ENCODE results near the gene CDC42BPB.
A peak's percentile ranks its signal among the peaks of the same experiment; 100 is the strongest.

CDC42BPB gene, protein sequence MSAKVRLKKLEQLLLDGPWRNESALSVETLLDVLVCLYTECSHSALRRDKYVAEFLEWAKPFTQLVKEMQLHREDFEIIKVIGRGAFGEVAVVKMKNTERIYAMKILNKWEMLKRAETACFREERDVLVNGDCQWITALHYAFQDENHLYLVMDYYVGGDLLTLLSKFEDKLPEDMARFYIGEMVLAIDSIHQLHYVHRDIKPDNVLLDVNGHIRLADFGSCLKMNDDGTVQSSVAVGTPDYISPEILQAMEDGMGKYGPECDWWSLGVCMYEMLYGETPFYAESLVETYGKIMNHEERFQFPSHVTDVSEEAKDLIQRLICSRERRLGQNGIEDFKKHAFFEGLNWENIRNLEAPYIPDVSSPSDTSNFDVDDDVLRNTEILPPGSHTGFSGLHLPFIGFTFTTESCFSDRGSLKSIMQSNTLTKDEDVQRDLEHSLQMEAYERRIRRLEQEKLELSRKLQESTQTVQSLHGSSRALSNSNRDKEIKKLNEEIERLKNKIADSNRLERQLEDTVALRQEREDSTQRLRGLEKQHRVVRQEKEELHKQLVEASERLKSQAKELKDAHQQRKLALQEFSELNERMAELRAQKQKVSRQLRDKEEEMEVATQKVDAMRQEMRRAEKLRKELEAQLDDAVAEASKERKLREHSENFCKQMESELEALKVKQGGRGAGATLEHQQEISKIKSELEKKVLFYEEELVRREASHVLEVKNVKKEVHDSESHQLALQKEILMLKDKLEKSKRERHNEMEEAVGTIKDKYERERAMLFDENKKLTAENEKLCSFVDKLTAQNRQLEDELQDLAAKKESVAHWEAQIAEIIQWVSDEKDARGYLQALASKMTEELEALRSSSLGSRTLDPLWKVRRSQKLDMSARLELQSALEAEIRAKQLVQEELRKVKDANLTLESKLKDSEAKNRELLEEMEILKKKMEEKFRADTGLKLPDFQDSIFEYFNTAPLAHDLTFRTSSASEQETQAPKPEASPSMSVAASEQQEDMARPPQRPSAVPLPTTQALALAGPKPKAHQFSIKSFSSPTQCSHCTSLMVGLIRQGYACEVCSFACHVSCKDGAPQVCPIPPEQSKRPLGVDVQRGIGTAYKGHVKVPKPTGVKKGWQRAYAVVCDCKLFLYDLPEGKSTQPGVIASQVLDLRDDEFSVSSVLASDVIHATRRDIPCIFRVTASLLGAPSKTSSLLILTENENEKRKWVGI (N-terminal part only)

DNA sequence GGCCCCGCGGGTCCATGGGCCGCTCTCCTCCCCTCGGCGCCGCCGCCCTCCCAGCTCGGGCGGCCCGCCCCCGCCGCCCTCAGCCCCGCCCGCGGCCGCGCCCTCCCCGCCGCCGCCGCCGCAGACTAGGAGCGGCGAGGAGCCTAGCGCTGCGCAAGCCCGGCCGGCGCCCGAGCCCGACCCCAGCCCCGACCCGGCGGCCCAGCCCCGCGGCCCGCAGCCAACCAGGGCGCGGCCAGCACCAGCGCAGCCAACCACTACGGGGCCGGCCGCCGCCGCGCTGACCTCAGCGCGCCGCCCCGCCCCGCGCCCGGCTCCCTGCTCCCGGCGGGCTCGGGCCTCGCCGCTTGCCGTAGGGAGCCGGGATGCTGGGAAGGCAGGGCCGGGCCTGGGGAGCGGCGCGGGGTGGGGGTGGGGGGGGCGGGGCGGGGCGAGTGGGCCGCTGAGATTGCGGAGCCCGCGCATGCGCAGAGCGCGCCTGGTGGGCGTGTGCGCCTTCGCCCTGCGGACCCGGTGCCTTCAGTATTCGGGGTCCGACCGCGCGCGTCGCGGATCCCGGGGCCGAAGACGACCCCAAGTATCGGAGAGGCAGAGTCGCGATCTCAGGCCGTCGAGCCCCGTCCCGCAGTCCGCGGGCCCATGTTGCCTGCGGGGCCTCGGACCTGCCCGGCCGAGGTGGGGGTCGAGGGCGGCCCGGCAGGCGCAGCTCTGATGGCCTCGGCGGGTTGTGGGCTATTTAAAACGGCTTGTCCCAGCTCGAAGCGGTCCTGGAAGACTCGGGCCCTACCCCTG, at the start of gene CDC42BPB:
CDC42BPB (minus strand) TSS at position 178 of the 792 bp plus-strand sequence. CDS start 376 bp downstream, outside the sequence.
- peak; percentile 93 for DNase-seq

DNA sequence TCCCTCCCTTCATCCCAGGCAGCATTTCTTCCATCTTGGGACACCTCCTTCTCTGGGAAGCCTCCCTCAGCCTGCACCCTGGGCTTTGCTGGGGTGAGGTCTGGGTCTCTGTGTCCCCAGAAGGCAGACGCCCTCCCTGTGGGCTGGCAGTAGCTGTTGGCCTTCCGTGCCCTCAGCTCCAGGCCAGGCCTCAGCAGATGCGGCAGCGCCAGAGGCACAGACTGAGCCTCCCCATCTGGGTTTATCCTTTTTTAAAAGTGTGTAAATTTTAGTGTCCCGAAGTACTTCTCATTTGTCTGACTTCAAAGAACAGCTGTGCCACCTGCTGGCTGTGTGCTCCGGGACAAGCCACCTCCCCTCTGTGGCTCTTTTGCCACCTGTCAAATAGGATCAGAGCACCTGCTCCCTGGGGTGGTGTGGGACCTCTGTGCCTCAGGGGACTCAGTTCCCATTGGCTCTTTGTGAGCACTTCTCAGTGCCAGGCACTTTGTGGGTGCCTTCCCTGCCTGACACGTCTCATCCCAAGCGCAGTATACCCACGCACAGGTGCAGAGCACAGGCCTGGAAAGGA, 48.3 kb upstream of the CDC42BPB start:
- DNase-seq, result peak; percentile 34

DNA sequence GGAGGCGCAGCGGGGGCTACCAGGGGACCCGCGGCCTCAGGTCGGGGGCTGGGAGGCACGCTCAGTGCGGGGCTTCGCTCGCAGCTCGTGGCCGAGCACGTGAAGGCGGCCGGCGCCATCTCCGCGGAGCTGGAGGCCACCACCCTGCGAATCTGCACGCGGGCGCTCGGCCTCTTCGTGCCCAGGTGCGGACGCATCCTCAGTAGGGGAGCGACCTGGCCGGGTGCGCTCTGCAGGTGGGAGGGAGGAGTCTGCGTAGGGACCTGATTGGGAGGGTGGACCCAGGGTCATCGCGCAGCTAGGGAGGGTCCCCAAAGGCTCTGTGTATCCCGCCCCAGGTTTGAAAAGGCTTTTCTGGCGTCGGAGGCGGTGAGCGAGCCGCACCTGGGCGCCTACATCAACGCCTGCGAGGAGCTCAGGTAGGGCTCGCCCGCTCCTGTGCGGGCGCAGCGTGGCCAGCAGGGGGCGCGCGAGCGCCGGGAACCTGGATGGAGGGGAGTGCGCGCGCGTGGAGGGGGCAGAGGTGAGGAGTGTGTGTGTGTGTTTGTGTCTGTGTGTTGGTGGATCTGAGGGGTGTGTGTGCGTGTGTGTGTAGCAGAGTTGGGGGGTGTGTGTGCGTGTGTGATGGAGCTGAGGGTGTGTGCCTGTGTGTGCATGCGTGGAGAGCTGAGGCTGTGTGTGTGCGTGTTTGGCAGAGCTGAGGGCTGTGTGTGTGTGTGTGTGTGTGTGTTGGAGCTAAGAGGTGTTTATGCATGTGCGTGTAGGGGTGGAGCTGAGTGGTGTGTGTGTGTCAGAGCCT, 47.5 kb upstream of the CDC42BPB start:
- peak; percentile 82 for DNase-seq

DNA sequence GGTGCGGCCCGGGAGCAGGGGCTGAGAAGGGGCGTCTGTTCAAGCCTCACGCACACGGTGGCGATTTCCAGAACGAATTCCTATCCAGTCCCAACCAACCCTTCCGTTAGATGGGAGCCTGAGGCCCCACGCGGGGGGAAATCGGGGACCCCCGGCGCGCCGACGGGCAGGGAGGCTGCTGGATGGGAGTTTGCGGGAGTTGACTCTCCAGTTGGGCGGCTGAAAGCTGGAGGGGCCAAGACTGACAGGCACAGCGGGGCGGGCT, 47.0 kb upstream of the CDC42BPB start:
- no peak for DNase-seq

DNA sequence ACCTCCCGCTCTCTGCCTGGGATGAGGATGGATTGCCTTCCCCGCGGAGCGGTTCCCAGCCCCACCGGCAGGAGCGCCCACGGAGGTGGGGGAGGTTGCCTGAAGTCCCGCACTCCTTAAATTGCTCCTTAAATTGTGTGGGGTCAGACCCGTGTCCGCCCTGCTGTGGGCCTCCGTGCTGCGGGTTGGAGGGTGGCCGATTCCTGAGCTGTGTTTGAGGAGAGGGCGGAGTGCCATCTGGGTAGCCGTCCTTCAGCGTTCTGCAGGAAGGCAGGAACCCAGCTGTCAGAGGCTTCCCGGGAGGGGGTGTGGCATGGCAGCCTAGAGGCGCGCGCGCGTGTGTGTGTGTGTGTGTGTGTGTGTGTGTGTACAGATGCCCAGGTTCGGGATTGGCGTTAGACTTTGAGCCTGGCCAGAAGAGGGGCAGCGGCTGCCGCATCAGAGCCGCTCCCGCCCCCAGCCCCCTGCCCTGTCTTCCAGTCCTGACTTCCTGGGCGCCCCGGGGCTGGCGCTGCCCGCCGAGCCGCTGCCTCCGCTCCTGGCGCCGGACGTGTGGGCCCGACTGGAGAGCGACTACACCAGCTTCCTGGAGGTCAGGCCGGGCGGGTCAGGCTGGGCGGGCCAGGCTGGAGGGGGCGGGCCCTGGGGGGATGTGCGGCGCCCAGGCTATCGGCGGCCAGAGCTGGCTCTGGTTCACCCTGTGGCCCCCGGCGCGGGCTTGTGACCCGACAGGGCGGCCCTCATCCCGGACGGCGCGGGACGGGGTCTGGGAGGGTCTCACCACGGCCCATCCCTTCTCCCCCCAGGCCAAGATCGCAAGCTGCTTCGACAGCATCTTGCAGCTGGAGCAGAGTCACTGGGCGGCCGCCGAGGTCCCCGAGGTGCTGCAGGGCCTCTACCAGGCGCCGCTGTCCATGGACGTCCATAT, 46.4 kb upstream of the CDC42BPB start:
- peak; percentile 69 for DNase-seq

DNA sequence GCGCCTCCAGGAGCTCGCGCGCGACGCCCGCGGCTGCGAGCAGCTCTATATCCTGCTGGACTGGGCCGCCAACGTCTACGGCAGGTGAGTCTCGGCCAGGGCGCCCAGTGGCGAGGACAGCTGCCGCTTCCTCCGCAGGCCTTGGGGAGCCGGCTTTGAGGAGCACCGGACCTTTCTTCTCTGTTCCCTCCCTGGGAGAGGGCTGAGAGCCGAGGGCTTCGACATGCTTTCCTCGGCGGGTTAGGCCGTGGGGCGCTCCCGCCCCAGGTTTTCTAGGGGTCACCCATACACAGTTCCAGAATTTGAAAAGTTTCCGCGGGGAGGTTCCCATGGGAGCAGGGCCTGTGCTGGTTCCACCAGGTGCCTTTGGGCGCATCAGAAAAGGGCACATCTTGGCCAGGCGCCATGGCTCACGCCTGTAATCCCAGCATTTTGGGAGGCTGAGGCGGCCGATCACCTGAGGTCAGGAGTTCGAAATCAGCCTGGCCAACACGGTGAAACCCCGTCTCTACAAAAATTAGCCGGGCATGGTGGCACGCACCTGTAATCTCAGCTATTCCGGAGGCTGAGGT, 45.4 kb upstream of the CDC42BPB start:
- DNase-seq, result no peak

DNA sequence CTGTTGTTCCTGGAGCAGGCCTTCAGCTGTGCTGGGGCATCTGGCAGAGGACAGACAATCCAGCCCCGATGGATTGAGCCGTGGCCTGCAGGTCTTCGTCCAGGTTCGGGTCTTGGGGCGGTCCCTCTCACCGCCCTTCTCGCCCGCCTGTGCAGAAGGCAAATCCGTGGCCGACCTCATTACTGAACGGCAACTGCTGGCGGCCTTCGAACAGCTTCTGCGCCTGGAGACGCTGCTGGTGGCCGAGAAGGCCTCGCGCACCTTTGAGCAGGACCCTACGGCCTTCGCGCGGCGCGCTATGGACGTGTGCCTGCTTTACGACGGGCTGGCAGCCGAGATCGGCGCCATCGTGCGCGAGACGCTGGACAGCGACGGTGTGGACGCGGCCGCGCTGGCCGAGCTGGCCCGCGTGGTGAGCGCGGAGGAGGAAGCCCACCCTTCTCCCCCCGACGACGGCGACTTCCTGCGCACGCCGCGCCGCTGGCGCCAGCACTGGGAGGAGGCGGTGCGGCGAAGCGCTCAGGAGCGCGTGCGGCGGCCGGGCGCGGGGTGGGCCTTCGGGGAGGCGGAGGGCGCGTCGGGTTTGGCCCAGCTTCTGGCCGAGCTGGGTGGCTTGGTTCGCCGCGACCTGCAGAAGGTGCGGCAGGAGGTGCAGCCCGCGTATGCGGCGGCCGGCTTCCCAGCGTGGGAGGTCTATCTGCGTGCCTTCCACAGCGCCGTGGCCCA, 44.8 kb upstream of the CDC42BPB start:
- DNase-seq, result no peak

DNA sequence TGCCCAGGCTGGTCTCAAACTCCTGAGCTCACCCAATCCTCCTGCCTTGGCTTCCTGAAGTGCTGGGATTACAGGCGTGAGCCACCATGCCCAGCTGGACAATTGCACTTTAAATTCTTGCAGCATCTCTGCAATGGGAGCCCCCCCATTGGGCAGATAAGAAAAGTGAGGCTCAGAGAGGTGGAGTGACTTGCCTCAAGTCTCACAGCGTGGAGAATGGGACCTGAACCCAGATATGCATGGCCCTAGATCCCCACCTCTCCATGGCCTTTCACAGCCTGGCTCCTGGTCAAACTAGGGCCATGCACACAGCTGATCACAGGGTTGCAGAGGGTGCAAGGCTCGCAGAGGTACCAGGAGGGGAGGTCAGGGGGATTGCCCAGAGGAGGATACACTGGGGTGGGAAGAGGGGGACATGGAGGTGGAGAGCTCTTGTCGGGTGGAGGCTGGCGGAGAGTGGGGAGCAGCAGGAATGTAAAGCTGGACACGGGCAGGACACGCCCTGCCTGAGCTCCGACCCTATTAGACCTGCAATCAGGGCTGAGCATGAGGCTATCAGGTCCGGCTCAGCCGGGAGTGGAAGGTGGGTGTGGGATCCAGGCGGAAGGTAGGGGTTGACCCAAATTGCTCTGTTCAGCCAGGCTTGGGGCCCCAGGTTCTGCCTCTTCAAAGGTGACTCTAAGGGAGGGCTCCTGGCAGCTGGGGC, 44.1 kb upstream of the CDC42BPB start:
- no peak for DNase-seq

DNA sequence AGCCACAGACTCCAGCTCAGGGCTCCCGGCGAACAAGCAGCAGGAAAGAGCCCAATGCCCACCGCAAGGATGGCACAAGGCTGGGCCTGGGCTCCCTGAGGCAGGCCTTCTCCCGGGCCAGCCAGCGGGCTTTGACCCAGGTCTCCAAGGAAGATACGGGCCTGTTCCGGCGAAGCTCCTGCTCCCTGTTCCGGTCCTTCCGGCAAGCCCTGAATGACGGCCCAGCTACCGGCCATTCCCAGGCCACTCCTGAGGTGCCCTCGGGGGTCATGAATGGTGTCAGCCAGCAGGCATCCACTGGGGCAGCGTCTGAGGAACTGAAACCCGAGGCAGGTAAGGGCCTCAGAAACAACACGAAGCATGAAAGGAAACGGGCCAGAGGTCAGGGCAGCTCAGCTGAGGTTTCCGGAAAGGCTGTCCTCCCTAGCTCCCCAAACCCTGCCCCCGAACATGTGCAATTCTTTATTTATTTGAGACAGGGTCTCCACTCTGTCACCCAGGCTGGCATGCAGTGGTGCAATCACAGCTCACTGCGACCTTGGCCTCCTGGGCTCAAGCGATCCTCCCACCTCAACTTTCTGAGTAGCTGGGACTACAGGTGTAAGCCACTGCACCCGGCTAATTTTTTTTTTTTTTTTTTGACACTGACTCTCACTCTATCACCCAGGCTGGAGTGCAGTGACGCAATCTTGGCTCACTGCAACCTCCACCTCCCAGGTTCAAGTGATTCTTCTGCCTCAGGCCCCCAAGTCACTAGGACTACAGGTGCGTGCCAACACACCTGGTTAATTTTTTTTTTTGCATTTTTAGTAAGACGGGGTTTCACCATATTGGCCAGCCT, 43.2 kb upstream of the CDC42BPB start:
- no peak for DNase-seq

DNA sequence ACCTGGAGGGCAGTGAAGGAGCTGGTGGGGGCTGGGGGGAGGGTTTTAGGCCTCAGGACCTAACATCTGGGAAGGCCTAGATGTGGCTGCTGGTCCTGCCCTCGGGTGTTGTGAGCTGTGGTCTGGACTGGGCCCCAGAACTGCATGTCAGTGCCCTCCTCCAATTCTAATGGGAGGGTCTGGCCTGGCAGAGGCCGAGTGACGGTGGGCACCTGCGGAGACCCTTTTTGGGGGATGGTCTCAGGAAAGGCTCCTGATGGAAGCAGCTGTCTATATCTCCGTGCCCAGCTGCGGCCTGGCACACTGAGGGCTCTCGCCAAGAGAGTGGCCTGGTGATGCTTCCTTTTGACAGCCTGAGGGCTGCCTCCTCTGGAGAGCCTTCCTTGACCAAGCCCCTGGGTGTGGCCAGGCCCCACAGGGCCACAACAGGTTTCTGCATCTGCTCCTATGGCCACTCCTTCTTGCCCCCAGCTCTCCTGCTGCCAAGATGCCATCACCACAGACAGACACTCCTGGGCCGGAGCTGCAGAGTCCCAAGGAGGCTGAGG, 42.5 kb upstream of the CDC42BPB start:
- no peak for DNase-seq

DNA sequence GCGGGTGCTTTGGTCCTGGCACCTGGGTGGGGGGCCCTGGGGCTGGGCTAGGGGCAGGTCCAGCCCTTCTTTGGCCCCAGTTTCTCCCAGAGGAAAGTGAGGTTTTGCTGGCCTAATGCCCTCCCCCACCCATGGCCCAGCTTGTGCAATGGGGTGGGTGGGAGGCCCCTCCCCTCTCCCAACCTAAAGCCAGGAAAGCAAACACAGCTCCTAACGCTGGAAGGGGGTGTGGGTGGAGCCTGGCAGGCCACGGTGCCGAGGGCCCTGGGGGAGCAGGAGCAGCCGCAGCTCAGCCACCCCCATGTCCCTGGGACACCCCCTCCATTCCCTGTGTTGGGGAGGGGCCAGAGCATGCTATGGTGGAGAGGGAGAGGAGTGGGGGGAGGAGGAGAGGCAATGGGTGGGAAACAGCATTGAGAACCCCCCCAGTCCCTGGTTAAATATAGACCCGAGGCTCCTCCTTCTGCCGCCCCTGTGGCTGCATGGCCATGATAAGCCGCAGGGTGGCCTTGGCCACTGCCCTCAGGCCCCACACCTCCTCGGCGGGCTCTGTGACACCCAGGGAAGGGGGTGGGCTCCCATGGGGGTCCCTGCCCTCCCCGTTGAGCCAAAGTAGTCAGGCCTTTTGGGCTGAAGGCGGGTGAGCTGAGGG, 41.9 kb upstream of the CDC42BPB start:
- DNase-seq, result no peak

DNA sequence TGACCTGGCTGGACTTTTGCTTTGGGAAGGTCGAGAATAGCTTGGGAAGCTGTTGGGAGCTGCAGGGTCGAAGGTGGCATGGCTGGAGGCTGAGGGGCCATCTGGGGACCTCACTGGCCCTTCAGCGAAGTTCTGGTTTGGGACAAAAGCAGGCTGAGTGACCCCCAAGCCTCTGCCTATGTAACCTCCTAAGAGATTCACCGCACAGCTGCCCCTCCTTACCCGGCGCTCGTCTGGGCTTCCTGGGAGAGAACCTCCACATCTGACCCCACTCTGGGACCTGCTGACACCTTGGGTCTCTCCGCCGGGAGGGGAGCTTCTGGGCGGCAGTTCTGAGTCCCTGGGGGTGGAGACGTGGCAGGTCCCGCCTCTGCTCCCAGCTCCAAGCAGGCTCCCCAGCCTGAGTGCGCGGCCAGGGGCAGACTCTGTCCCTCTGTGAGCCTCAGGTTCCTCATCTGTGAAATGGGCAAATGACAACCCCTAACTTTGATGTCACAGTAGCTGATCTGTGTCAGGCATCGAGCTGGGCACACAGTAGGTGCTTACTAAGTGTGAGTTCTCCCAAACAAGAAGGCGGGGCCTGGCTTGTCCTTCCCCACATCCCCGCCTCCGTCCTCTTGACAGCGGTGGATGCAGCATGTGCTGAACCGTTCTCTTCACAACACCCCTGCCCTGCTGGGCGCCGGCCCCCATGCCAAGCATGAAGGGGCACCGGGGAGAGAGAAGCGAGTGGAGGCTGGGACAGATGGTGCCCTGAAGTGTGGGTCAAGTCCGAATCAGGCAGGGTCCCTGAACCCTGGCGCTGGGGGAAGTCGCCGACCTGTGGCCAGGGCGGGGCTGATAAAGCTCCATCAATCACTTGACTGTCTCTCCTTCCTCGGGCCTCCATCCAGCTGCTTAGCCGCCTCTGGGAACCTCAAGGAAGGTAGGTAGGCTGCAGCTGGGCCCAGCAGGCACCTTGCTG, 40.9 kb upstream of the CDC42BPB start:
- no peak for DNase-seq

DNA sequence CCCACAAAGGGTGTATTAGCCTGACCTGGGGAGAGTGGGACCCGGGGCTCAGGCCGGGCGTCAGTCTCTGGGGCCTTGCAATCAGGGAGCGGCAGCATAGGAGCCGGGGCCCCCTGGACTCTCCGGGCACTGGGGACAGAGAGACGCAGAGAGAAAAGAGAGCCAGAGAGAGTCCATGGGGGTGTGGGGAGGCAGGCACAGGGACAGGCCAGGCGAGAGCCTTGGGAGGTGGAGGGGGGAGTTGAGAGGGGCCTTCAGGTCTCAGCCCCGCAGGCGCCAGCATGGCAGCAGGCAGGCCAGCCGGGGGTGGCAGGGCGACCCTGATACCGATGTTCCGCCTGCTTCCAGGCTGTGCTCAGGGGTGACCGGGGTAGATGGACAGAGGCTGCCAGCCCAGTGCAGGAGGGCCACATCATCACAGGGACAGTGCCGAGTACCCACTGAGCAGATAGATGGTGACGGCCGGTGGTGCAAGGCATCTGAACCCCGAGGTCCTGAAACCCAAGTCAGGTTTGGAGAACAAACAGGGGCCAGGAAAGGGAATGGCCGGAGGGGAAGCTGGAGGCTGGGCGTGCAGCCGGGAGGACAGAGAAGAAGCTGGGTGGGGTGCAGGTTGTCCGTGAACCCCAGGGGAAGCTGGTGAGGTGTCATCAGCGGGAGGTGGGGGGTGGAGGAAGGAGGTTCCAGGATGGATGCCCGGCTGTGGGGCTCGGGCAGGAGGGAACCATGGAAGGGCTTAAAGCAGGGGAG, 40.1 kb upstream of the CDC42BPB start:
- DNase-seq, result no peak

DNA sequence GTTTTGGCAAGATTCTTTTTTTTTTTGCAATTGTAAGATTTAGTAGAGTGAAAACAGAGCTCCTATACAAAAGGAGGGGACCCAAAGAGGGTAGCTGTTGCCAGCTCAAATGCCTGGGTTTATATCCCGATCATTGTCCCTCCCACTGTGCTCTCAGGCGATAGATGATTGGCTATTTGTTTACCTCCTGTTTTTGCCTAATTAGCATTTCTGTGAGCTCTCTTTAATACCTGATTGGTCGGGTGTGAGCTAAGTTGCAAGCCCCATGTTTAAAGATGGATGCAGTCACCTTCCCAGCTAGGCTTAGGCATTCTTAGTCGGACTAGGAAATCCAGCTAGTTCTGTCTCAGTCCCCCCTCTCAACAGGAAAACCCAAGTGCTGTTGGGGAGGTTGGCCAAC, 39.0 kb upstream of the CDC42BPB start:
- DNase-seq, result no peak
